ENCODE data around the gene KIF9.

GRCh38 chr3:47296562-47297302 lies 14.1 kb upstream of the KIF9 start:
- TF ChIP-seq, protein P1, sequence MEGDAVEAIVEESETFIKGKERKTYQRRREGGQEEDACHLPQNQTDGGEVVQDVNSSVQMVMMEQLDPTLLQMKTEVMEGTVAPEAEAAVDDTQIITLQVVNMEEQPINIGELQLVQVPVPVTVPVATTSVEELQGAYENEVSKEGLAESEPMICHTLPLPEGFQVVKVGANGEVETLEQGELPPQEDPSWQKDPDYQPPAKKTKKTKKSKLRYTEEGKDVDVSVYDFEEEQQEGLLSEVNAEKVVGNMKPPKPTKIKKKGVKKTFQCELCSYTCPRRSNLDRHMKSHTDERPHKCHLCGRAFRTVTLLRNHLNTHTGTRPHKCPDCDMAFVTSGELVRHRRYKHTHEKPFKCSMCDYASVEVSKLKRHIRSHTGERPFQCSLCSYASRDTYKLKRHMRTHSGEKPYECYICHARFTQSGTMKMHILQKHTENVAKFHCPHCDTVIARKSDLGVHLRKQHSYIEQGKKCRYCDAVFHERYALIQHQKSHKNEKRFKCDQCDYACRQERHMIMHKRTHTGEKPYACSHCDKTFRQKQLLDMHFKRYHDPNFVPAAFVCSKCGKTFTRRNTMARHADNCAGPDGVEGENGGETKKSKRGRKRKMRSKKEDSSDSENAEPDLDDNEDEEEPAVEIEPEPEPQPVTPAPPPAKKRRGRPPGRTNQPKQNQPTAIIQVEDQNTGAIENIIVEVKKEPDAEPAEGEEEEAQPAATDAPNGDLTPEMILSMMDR (IDR thresholded peaks at IDR 0.05; ENCODE audit: borderline replicate concordance, extremely low read depth, low read length, poor library complexity, severe bottlenecking), result no peak
- TF ChIP-seq EZH2 (IDR thresholded peaks at IDR 0.05; ENCODE audit: borderline replicate concordance, low read depth, low read length, severe bottlenecking), result no peak

All from DND-41 (cell line).